SK-N-SH (cell line): ENCODE data around the gene LRMDA. TPM values are rescaled to one million over a fixed set of nuclear protein-coding genes. Genes with fewer than 3 reads are reported as not detected.

Experiments used
- CTCF ChIA-PET: fragments of 300-600, 350-600 bp; formaldehyde crosslinking; extraction: SDS; loops from one replicate; lab custom pipeline; 2021; lab: Yijun Ruan, JAX
- POLR2A ChIA-PET: fragments of 350-600 bp; sonication (Branson Sonifier 250); formaldehyde crosslinking; extraction: SDS; loops from one replicate; lab custom pipeline; 2020; ENCODE audit warnings: antibody characterized with exemption, inconsistent platforms; lab: Yijun Ruan, JAX
- DNase-seq: peaks from one replicate; pipeline ENCODE4 v3.0.0; 2012
- H2AFZ ChIP-seq: fragments of 200-600 bp; sonication (generic); 2 replicates; pipeline ENCODE4 v1.8.1; 2016; ENCODE audit warnings: antibody characterized with exemption, mild to moderate bottlenecking, low read depth
- H3F3A ChIP-seq: fragments of 200-600 bp; sonication (generic); replicated peaks from 2 replicates; pipeline ENCODE3; 2016; ENCODE audit warnings: antibody characterized with exemption, mild to moderate bottlenecking; ENCODE audit not compliant: insufficient read depth
- H3K27ac ChIP-seq, 2 experiments: fragments of 200-500 bp in 1 of 2; fragments of 200-600 bp in 1 of 2; sonication (Bioruptor generic) in 1 of 2; sonication (generic), shearing (Covaris generic) in 1 of 2; 2 replicates each; pipeline versions ENCODE4 v1.5.1 to v1.6.1; 2014 to 2016; ENCODE audit warnings: low read depth in 2 of 2, inconsistent platforms in 1 of 2, low read length in 1 of 2, mild to moderate bottlenecking in 1 of 2, mixed read lengths in 1 of 2
- H3K27me3 ChIP-seq: fragments of 200-600 bp; sonication (generic), shearing (Covaris generic); 2 replicates; pipeline ENCODE4 v1.6.1; 2016; ENCODE audit warnings: mixed run types; ENCODE audit not compliant: insufficient read depth
- H3K36me3 ChIP-seq, 2 experiments: fragments of 200-500 bp in 1 of 2; fragments of 200-600 bp in 1 of 2; sonication (Bioruptor generic) in 1 of 2; sonication (generic) in 1 of 2; replicated peaks in 1 of 2; 2 replicates each; pipeline versions ENCODE3 to v1.5.1; 2014 to 2016; ENCODE audit warnings: low read length in 1 of 2, mild to moderate bottlenecking in 1 of 2; ENCODE audit not compliant: insufficient read depth in 2 of 2, control insufficient read depth in 1 of 2
- H3K4me1 ChIP-seq, 2 experiments: fragments of 200-500 bp in 1 of 2; fragments of 200-600 bp in 1 of 2; sonication (Bioruptor generic) in 1 of 2; sonication (generic), shearing (Covaris generic) in 1 of 2; 2 replicates each; pipeline versions ENCODE4 v1.5.1 to v1.6.1; 2014 to 2016; ENCODE audit warnings: low read depth in 1 of 2, low read length in 1 of 2, mixed run types in 1 of 2; ENCODE audit not compliant: insufficient read depth in 2 of 2, control insufficient read depth in 1 of 2
- H3K4me2 ChIP-seq: fragments of 200-600 bp; sonication (generic), shearing (Covaris generic); 2 replicates; pipeline ENCODE4 v1.6.1; 2017; ENCODE audit warnings: mixed run types
- H3K4me3 ChIP-seq, 2 experiments: fragments of 200-500 bp in 1 of 2; fragments of 200-600 bp in 1 of 2; sonication (Bioruptor generic) in 1 of 2; sonication (generic), shearing (Covaris generic) in 1 of 2; 2 replicates each; pipeline versions ENCODE4 v1.5.1 to v1.8.1; 2014 to 2016; ENCODE audit warnings: low read depth in 2 of 2, inconsistent platforms in 1 of 2, low read length in 1 of 2, mild to moderate bottlenecking in 1 of 2, mixed read lengths in 1 of 2, moderate library complexity in 1 of 2
- H3K79me2 ChIP-seq: fragments of 200-600 bp; sonication (generic); 2 replicates; pipeline ENCODE4 v1.8.1; 2017; ENCODE audit warnings: mild to moderate bottlenecking; ENCODE audit not compliant: insufficient read depth
- H3K9ac ChIP-seq: fragments of 200-600 bp; sonication (generic); 2 replicates; pipeline ENCODE4 v1.6.1; 2017; ENCODE audit warnings: mixed run types
- H3K9me2 ChIP-seq: fragments of 200-600 bp; sonication (generic); 2 replicates; pipeline ENCODE4 v1.6.1; 2017; ENCODE audit warnings: mixed run types
- H3K9me3 ChIP-seq: fragments of 200-600 bp; sonication (generic); 2 replicates; pipeline ENCODE4 v1.6.1; 2017; ENCODE audit warnings: mixed run types, mild to moderate bottlenecking, moderate library complexity
- H4K20me1 ChIP-seq: fragments of 200-600 bp; sonication (generic); 2 replicates; pipeline ENCODE4 v1.6.1; 2017; ENCODE audit warnings: mild to moderate bottlenecking, mixed run types; ENCODE audit not compliant: insufficient read depth
- CHD2 ChIP-seq: fragments of 150-350 bp; IDR thresholded peaks from 2 replicates; pipeline ENCODE4 v1.6.1; 2018; ENCODE audit warnings: low read length; ENCODE audit not compliant: partially characterized antibody
- ELF1 ChIP-seq: IDR thresholded peaks from 2 replicates; pipeline ENCODE4 v1.4.0; 2012
- EP300 ChIP-seq, 2 experiments: IDR thresholded peaks; 2 replicates each; pipeline versions ENCODE4 v1.4.0 to v1.6.1; 2012; ENCODE audit warnings: borderline replicate concordance in 1 of 2, low read depth in 1 of 2, low read length in 1 of 2
- FOSL2 ChIP-seq: IDR thresholded peaks from 2 replicates; pipeline ENCODE4 v1.4.0; 2012; ENCODE audit warnings: low read depth, mild to moderate bottlenecking, moderate library complexity, borderline replicate concordance
- GABPA ChIP-seq: IDR thresholded peaks from 2 replicates; pipeline ENCODE4 v1.4.0; 2012; ENCODE audit warnings: low read depth, mild to moderate bottlenecking
- GATA2 ChIP-seq: sonication (generic); formaldehyde crosslinking; IDR thresholded peaks from 2 replicates; pipeline ENCODE4 v1.5.0; 2020; ENCODE audit warnings: mild to moderate bottlenecking, missing genetic modification reagents
- JUND ChIP-seq: IDR thresholded peaks from 2 replicates; pipeline ENCODE4 v1.4.0; 2012
- MXI1 ChIP-seq: IDR thresholded peaks from 2 replicates; pipeline ENCODE4 v1.6.1; 2012; ENCODE audit warnings: mild to moderate bottlenecking, low read depth, low read length, improper control_type of control experiment
- NFIC ChIP-seq: IDR thresholded peaks from 2 replicates; pipeline ENCODE4 v1.4.0; 2012; ENCODE audit warnings: borderline replicate concordance
- POLR2AphosphoS5 ChIP-seq: IDR thresholded peaks from 2 replicates; pipeline ENCODE4 v1.6.1; 2012; ENCODE audit warnings: low read depth, low read length
- RAD21 ChIP-seq: IDR thresholded peaks from 2 replicates; pipeline ENCODE4 v1.6.1; 2012; ENCODE audit warnings: mild to moderate bottlenecking, low read length
- RFX5 ChIP-seq: IDR thresholded peaks from 2 replicates; pipeline ENCODE4 v1.6.1; 2012; ENCODE audit warnings: mild to moderate bottlenecking, improper control_type of control experiment, low read length
- TAF1 ChIP-seq: IDR thresholded peaks from 2 replicates; pipeline ENCODE4 v1.6.1; 2012; ENCODE audit warnings: low read depth, mild to moderate bottlenecking, low read length, moderate library complexity, borderline replicate concordance
- TCF12 ChIP-seq: IDR thresholded peaks from 2 replicates; pipeline ENCODE4 v1.4.0; 2012
- USF1 ChIP-seq: IDR thresholded peaks from 2 replicates; pipeline ENCODE4 v1.4.0; 2012; ENCODE audit warnings: low read depth, borderline replicate concordance
- WGBS: methylation state at CpG from one replicate; pipeline ENCODE4 v1.1.6; 2017; ENCODE audit warnings: low lambda C conversion rate; 5-methylcytosine and 5-hydroxymethylcytosine counted together
- polyA plus RNA-seq, 3 experiments: library from polyadenylated mRNA; depleted of rRNA; stranded (reverse); fragments of >200 nt; gene quantifications; 2 replicates each; pipeline ENCODE4 v1.2.3, GENCODE V29; 2012
- TF ChIP-seq, protein P1 (sequence below): fragments of 150-350 bp; IDR thresholded peaks from 2 replicates; pipeline ENCODE4 v1.6.1; 2016; ENCODE audit warnings: mild to moderate bottlenecking, low read depth, low read length
- TF ChIP-seq, protein P2 (sequence below): IDR thresholded peaks from 2 replicates; pipeline ENCODE4 v1.4.0; 2012; ENCODE audit warnings: low read depth
- TF ChIP-seq, protein P3 (sequence below): IDR thresholded peaks from 2 replicates; pipeline ENCODE4 v1.4.0; 2012; ENCODE audit warnings: low read depth, borderline replicate concordance
- TF ChIP-seq, protein P4 (sequence below): IDR thresholded peaks from 2 replicates; pipeline ENCODE4; 2012

LRMDA gene
- polyA plus RNA-seq, 1 of the 3 experiments (the other 2 are of a cell fraction): 0.95 TPM

- no peak overlapping the region for H3K4me3 ChIP-seq
- H3K9me3 ChIP-seq: no peaks in the 10 kb centered on the region
- ChIA-PET CTCF (interaction anchor here (1.6 kb wide), 1 partner anchor 19 kb away, joined by 3 read pairs; no protein-coding TSS in a partner anchor), POLR2A (no interaction called here)
- H4K20me1 ChIP-seq: no peaks in the 10 kb centered on the region
- peak overlapping the region; percentile 43; the same call in 1 of the 2 replicates for H3K4me2 ChIP-seq
- H3K79me2 ChIP-seq: no peaks in the 10 kb centered on the region
- H3F3A ChIP-seq: no peaks in the 10 kb centered on the region
- no peaks in the 10 kb centered on the region for H3K27me3 ChIP-seq
- no peaks in the 10 kb centered on the region for H3K9me2 ChIP-seq
- H2AFZ ChIP-seq: peak overlapping the region; percentile 60; the same call in 1 of the 2 replicates
- no peaks in the 10 kb centered on the region for H3K36me3 ChIP-seq
- TF ChIP-seq MXI1: no peak
- no peak for TF ChIP-seq ELF1
- TF ChIP-seq, protein P1, sequence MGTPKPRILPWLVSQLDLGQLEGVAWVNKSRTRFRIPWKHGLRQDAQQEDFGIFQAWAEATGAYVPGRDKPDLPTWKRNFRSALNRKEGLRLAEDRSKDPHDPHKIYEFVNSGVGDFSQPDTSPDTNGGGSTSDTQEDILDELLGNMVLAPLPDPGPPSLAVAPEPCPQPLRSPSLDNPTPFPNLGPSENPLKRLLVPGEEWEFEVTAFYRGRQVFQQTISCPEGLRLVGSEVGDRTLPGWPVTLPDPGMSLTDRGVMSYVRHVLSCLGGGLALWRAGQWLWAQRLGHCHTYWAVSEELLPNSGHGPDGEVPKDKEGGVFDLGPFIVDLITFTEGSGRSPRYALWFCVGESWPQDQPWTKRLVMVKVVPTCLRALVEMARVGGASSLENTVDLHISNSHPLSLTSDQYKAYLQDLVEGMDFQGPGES: no peak
- TF ChIP-seq, protein P2, sequence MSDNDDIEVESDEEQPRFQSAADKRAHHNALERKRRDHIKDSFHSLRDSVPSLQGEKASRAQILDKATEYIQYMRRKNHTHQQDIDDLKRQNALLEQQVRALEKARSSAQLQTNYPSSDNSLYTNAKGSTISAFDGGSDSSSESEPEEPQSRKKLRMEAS: no peak
- no peak for TF ChIP-seq JUND
- TF ChIP-seq, protein P3, sequence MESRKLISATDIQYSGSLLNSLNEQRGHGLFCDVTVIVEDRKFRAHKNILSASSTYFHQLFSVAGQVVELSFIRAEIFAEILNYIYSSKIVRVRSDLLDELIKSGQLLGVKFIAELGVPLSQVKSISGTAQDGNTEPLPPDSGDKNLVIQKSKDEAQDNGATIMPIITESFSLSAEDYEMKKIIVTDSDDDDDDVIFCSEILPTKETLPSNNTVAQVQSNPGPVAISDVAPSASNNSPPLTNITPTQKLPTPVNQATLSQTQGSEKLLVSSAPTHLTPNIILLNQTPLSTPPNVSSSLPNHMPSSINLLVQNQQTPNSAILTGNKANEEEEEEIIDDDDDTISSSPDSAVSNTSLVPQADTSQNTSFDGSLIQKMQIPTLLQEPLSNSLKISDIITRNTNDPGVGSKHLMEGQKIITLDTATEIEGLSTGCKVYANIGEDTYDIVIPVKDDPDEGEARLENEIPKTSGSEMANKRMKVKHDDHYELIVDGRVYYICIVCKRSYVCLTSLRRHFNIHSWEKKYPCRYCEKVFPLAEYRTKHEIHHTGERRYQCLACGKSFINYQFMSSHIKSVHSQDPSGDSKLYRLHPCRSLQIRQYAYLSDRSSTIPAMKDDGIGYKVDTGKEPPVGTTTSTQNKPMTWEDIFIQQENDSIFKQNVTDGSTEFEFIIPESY: no peak
- no peak for TF ChIP-seq FOSL2
- TF ChIP-seq GABPA: no peak
- TF ChIP-seq TCF12: no peak
- TF ChIP-seq USF1: no peak
- WGBS: 72% methylated on average over 7 of the region's 7 CpGs
- H3K27ac ChIP-seq: peak overlapping the region in 1 of 2 experiments; percentile 39; a peak in 2 of 4 replicates
- no peak for DNase-seq
- peaks cover 5% of the 10 kb centered on the region in 2 experiments; a peak in 1 of 4 replicates for H3K4me1 ChIP-seq
- no peak overlapping the region for H3K9ac ChIP-seq
Observed at GRCh38 chr10:75468612-75469005, 37.2 kb downstream of the LRMDA start.

DNA sequence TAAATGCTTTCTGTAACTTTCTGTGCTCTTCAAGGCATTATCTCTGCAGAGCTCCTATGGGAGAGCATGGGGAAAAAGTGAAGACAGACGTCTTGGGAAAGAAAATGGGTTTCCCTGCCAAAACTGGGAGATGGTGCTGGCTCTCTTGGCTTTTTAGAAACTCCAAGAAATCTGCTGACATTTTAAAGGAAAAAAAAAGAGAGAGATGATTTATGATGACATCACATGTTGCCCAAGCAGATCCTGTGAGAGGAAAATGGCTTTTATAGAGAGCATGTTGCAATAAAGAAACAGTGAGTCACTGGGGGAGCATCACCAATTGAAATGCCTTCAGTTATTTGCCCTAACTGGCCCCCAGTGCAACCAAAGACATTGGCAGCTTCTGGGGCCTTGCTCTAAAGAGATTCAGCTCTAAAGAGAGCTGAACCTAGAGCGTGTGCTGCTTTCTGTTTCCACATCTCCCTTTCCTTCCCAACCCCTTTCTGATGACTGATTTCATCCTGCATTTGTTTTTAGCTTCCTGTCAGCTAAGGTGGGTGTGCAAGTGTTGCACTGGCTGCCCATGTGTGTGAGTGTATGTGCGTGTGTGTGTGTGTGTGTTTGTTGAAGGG lies 37.7 kb downstream of the LRMDA start:
- ChIA-PET POLR2A (no interaction called here), CTCF (interaction anchor here (1.6 kb wide), 1 partner anchor 20 kb away, joined by 3 read pairs; no protein-coding TSS in a partner anchor)
- H3K4me3 ChIP-seq: no peak overlapping the region
- H3K79me2 ChIP-seq: no peaks in the 10 kb centered on the region
- 61% methylated on average over 3 of the region's 3 CpGs for WGBS
- H3K27me3 ChIP-seq: no peaks in the 10 kb centered on the region
- H3K4me2 ChIP-seq: peak overlapping the region; percentile 43; the same call in 1 of the 2 replicates
- H4K20me1 ChIP-seq: no peaks in the 10 kb centered on the region
- H3K9me3 ChIP-seq: no peaks in the 10 kb centered on the region
- TF ChIP-seq RFX5 (peak; percentile 48; the same call in 1 of the 2 replicates), JUND (peak; percentile 78), TAF1 (no peak), GABPA (no peak), NFIC (peak; percentile 36; the same call in 1 of the 2 replicates), CHD2 (no peak), FOSL2 (peak; percentile 80; the same call in 1 of the 2 replicates), RAD21 (no peak), TCF12 (peak; percentile 74), GATA2 (CRISPR knock-in tag) (no peak), POLR2AphosphoS5 (peak; percentile 47; the same call in 1 of the 2 replicates), EP300 (IDR thresholded peaks at IDR 0.05; ENCODE audit: borderline replicate concordance in 1 of 2, low read depth in 1 of 2, low read length in 1 of 2) (peak in 1 of 2 experiments; percentile 68; a peak in 1 of 4 replicates)
- TF ChIP-seq, protein P2: 0 out of 2 replicates have a peak, but pooled peaks have one; percentile 49
- TF ChIP-seq, protein P4, sequence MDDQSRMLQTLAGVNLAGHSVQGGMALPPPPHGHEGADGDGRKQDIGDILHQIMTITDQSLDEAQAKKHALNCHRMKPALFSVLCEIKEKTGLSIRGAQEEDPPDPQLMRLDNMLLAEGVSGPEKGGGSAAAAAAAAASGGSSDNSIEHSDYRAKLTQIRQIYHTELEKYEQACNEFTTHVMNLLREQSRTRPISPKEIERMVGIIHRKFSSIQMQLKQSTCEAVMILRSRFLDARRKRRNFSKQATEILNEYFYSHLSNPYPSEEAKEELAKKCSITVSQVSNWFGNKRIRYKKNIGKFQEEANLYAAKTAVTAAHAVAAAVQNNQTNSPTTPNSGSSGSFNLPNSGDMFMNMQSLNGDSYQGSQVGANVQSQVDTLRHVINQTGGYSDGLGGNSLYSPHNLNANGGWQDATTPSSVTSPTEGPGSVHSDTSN: peak; percentile 84
- no peak overlapping the region for H3K9ac ChIP-seq
- H3K4me1 ChIP-seq: peaks cover 5% of the 10 kb centered on the region in 2 experiments; a peak in 1 of 4 replicates
- no peaks in the 10 kb centered on the region for H3K36me3 ChIP-seq
- no peak for DNase-seq
- H3K27ac ChIP-seq: peak overlapping the region in 1 of 2 experiments; percentile 39; a peak in 2 of 4 replicates
- H2AFZ ChIP-seq: peak overlapping the region; percentile 60; the same call in 1 of the 2 replicates
- no peaks in the 10 kb centered on the region for H3F3A ChIP-seq
- no peaks in the 10 kb centered on the region for H3K9me2 ChIP-seq
